Activated naive CD4-positive, alpha-beta T cell treated with anti-CD3 and anti-CD28 coated beads, Interleukin-2, amount 50 U/mL, for 24 hours (primary cell): ENCODE measurements around the gene PTPRG.

Source experiments
- H3K27ac Mint-ChIP-seq: one replicate; pipeline ENCODE4 v1.8.0; 2021; ENCODE audit warnings: mild to moderate bottlenecking, mixed read lengths
- H3K27me3 Mint-ChIP-seq: one replicate; pipeline ENCODE4 v1.8.0; 2021; ENCODE audit warnings: mixed read lengths
- H3K36me3 Mint-ChIP-seq: one replicate; pipeline ENCODE4 v1.8.0; 2021; ENCODE audit warnings: mixed read lengths
- H3K4me1 Mint-ChIP-seq: one replicate; pipeline ENCODE4 v1.8.0; 2021; ENCODE audit warnings: mixed read lengths
- H3K4me3 Mint-ChIP-seq: one replicate; pipeline ENCODE4 v1.8.0; 2021; ENCODE audit warnings: mild to moderate bottlenecking, mixed read lengths
- H3K9me3 Mint-ChIP-seq: one replicate; pipeline ENCODE4 v1.8.0; 2021; ENCODE audit warnings: mixed read lengths

The PTPRG gene

GRCh38 chr3:61938878-61939549, 377.6 kb downstream of the PTPRG start:
- Mint-ChIP-seq H3K4me1 (no peaks in the 10 kb centered on the region), H3K27ac (no peak overlapping the region), H3K4me3 (no peak overlapping the region), H3K27me3 (no peaks in the 10 kb centered on the region), H3K36me3 (no peaks in the 10 kb centered on the region), H3K9me3 (no peaks in the 10 kb centered on the region)

GRCh38 chr3:61940236-61940635, 378.9 kb downstream of the PTPRG start:
- no peak overlapping the region for H3K27ac Mint-ChIP-seq
- H3K27me3 Mint-ChIP-seq = no peaks in the 10 kb centered on the region
- no peaks in the 10 kb centered on the region for H3K9me3 Mint-ChIP-seq
- H3K36me3 Mint-ChIP-seq = no peaks in the 10 kb centered on the region
- H3K4me3 Mint-ChIP-seq = no peak overlapping the region
- H3K4me1 Mint-ChIP-seq = no peaks in the 10 kb centered on the region

DNA sequence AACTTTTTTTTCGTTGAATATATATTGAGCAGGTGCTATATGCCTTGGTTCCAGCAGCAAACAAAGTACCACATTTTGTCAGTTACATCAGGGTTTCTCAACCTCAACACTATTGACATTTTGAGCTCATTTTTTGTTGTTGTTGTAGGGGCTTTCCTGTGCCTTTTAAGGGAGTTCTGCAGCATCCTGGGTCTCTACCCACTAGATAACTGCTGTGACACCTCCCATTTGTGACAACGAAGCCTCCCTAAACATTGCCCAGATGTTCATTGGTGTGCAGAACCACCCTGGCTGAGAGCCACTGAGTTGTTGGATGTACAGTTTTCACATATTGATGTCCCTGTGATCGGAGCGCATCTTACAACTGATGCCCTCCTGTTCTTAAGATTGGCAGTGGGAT, 382.6 kb downstream of the PTPRG start:
- no peaks in the 10 kb centered on the region for H3K36me3 Mint-ChIP-seq
- H3K4me3 Mint-ChIP-seq = no peak overlapping the region
- H3K27ac Mint-ChIP-seq = no peak overlapping the region
- H3K9me3 Mint-ChIP-seq = no peaks in the 10 kb centered on the region
- no peaks in the 10 kb centered on the region for H3K27me3 Mint-ChIP-seq
- no peaks in the 10 kb centered on the region for H3K4me1 Mint-ChIP-seq

- Mint-ChIP-seq H3K9me3 (no peaks in the 10 kb centered on the region), H3K4me3 (no peak overlapping the region), H3K4me1 (no peaks in the 10 kb centered on the region), H3K27me3 (no peaks in the 10 kb centered on the region), H3K27ac (no peak overlapping the region), H3K36me3 (no peaks in the 10 kb centered on the region)
These were observed 383.4 kb downstream of the PTPRG start for GRCh38 chr3:61944726-61945125.

DNA sequence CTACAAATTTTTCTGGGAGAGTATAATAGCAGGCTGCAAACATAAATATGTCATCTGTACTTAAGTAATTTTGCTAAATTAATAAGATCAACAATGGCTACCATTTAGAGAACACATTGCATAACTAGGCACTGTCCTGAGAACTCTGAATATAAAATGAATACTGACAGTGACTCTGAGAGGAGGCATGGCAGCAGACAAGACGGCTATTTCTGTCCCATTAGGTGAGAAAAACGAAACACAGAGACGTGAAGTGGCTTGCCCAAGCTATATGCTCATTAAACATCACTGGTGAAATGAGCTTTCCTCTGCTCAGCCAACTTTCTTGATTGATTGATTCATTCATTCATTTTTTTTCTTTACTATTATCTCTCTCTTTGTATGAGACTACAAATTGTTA, 384.3 kb downstream of the PTPRG start:
- no peak overlapping the region for H3K27ac Mint-ChIP-seq
- H3K27me3 Mint-ChIP-seq = no peaks in the 10 kb centered on the region
- no peak overlapping the region for H3K4me3 Mint-ChIP-seq
- H3K9me3 Mint-ChIP-seq = no peaks in the 10 kb centered on the region
- H3K36me3 Mint-ChIP-seq = no peaks in the 10 kb centered on the region
- H3K4me1 Mint-ChIP-seq = no peaks in the 10 kb centered on the region

DNA sequence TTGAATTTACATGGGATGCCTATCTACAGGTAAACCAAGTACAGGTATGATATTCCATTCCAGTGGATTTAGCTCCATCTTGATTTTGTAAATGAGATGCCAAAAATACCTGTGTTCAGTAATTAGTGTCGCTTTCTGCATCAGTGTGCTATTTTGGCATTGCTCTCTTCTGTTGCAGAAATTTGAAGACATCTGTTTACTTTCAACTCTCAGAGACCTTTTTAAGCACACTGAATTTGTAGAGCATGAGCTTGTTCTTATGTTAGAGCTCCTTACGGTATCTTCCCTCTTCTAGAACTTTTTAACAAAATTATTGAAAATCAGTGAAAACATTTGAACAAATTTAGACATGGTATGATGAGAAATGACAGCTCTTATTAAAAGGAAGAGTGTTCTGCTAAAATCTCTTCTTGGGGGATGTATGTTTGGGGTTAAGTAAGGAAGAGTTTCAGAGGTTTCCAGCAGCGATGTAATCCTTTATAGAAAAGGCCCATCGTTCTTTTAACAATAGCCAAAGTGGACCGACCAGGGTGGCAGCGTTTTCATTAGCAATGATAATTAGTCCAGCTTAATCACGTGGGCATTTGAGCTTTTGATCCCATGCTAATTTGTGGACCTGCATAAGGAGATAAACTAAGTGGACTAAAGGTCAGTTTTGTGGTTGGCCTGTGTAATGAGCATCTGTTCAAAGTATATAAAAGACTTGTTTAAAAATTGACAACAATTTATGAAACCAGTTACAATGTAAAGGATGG, 385.4 kb downstream of the PTPRG start:
- Mint-ChIP-seq H3K4me3 (no peak overlapping the region), H3K27me3 (no peaks in the 10 kb centered on the region), H3K9me3 (no peaks in the 10 kb centered on the region), H3K4me1 (no peaks in the 10 kb centered on the region), H3K36me3 (no peaks in the 10 kb centered on the region), H3K27ac (no peak overlapping the region)

DNA sequence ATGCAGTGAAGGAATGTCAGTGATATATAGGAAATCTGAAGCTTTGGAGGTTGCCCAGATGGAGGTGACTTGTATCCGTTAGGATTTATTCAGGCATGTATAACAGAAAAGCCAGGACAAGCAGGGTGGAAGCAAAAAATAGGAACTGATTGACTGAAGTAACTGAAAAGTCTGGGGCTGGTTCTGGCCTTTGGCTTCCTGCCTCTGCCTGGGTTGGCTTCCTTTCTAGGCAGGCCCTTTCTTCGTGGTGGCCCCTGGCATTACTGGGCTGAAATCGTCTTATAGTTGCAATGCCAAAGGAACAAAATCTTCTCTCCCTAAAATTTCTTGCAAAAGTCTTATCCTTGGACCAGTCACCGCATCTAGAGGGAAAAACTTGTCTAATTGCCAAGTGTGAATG, 386.1 kb downstream of the PTPRG start:
- Mint-ChIP-seq H3K36me3 (no peaks in the 10 kb centered on the region), H3K27ac (no peak overlapping the region), H3K27me3 (no peaks in the 10 kb centered on the region), H3K4me3 (no peak overlapping the region), H3K4me1 (no peaks in the 10 kb centered on the region), H3K9me3 (no peaks in the 10 kb centered on the region)

DNA sequence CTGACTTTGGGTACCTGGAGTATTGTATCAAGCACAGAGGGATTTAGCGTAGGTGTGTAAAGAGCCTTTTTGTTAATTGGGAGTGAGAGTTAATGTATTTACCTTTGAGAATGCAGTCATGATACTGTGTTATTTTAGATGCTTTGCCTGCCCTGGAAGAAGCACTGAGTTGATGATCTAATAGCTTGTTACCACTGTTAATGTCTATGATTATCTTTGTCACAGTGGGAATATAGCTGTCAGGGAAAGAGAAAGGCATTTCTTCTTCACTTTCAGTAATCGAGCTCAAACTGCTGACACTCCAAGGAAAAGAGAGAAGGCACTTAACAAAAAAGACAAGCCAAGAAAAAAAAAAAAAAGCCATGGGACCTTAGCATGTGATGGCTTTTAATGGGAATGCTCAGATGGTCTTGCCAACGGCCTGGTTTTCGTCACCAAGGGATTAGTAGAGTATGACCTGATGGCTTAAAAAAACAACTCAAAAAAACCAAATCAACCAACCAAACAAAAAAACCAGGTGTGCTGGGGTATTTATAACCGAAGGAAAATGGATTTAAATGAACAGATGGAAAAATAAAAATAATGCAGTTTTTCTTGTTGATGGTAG, 387.4 kb downstream of the PTPRG start:
- Mint-ChIP-seq H3K27me3 (no peaks in the 10 kb centered on the region), H3K9me3 (no peaks in the 10 kb centered on the region), H3K27ac (no peak overlapping the region), H3K4me3 (no peak overlapping the region), H3K36me3 (no peaks in the 10 kb centered on the region), H3K4me1 (no peaks in the 10 kb centered on the region)

- no peak overlapping the region for H3K27ac Mint-ChIP-seq
- no peaks in the 10 kb centered on the region for H3K36me3 Mint-ChIP-seq
- H3K4me1 Mint-ChIP-seq = no peaks in the 10 kb centered on the region
- H3K4me3 Mint-ChIP-seq = no peak overlapping the region
- peaks cover 2% of the 10 kb centered on the region for H3K27me3 Mint-ChIP-seq
- no peaks in the 10 kb centered on the region for H3K9me3 Mint-ChIP-seq
These were observed 392.7 kb downstream of the PTPRG start for GRCh38 chr3:61954097-61954540.

GRCh38 chr3:61955483-61955882, 394.1 kb downstream of the PTPRG start:
- no peaks in the 10 kb centered on the region for H3K9me3 Mint-ChIP-seq
- H3K36me3 Mint-ChIP-seq = no peaks in the 10 kb centered on the region
- H3K4me3 Mint-ChIP-seq = no peak overlapping the region
- H3K4me1 Mint-ChIP-seq = no peaks in the 10 kb centered on the region
- H3K27me3 Mint-ChIP-seq = peaks cover 2% of the 10 kb centered on the region
- no peak overlapping the region for H3K27ac Mint-ChIP-seq

DNA sequence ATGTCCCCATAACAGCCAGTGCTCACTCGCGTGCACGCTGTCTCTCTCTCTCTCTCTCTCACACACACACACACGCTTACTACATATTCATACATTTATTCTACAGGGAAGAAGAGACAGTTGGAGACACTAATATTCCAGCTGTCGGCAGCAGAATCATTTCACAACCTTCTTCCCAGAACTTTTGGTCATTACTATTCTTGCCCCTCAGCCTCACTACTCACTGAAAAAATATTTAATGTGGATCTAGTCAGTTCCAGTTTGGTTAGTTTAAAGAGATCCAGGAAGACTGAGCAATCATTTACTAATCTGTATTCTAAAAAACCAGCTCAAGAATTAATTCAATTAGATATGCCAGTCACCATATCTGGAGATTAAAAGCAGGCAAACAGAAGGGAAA, 394.9 kb downstream of the PTPRG start:
- Mint-ChIP-seq H3K27ac (no peak overlapping the region), H3K4me3 (no peak overlapping the region), H3K4me1 (no peaks in the 10 kb centered on the region), H3K27me3 (peaks cover 2% of the 10 kb centered on the region), H3K9me3 (no peaks in the 10 kb centered on the region), H3K36me3 (no peaks in the 10 kb centered on the region)

DNA sequence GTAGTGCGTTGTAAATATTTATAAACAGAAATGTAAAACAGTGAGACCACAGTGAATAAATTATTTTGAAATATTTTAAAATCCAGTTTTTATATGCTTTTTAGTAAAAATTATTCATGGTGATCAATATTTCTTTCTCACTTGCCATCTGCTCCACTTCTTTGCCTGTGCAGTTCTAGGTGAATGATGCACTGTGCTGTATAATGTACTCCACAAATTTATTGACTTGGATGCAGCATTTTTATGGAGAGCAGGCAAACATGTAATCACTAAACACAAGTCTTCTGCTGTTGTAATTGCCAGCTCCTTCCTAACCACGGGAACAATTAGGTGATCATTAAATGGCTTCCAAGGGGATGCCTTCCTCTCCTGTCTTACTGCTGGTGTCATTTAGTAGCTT, 395.9 kb downstream of the PTPRG start:
- no peak overlapping the region for H3K4me3 Mint-ChIP-seq
- H3K27ac Mint-ChIP-seq = no peak overlapping the region
- peaks cover 2% of the 10 kb centered on the region for H3K27me3 Mint-ChIP-seq
- no peaks in the 10 kb centered on the region for H3K36me3 Mint-ChIP-seq
- H3K9me3 Mint-ChIP-seq = no peaks in the 10 kb centered on the region
- no peaks in the 10 kb centered on the region for H3K4me1 Mint-ChIP-seq

DNA sequence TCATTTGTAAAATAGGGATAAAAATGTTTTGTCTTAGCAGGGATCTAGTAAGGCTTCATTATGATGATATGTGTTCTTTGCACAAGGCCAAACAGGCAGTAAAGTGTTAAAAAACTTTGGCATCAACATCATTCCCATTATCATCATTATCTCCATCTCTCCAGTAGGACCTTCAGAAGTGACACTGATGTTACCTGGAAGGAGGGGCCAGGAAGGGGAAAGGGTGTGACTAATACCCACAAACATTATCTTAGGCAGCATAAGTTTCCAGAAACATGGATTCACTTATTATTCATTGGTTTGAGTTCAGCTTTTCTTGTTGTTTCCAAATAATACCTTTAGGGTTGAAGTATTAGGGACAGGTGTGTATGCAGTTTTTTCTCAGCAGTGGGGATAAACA, 399.6 kb downstream of the PTPRG start:
- no peak overlapping the region for H3K4me3 Mint-ChIP-seq
- peaks cover 2% of the 10 kb centered on the region for H3K27me3 Mint-ChIP-seq
- no peak overlapping the region for H3K27ac Mint-ChIP-seq
- H3K36me3 Mint-ChIP-seq = no peaks in the 10 kb centered on the region
- H3K9me3 Mint-ChIP-seq = no peaks in the 10 kb centered on the region
- H3K4me1 Mint-ChIP-seq = no peaks in the 10 kb centered on the region

DNA sequence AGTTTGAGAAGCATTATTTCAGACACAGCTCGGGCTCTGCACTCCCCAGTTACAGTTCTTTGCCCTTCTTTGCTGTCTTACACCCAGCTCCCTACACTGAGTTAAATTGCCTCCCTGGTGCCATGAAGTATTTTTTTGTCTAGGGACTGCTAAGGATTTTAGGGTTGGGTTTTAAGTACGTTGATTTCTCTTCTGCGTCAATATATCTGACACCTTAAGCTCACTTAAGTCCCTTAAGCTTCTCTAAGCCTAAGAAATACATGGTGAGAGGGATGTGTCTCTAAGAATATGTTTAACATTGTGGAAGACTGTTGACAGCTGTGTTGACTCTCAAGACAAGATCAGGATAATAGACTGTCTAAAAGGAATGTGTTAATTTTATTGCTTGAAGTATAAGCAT, 400.5 kb downstream of the PTPRG start:
- Mint-ChIP-seq H3K4me1 (no peaks in the 10 kb centered on the region), H3K4me3 (no peak overlapping the region), H3K36me3 (no peaks in the 10 kb centered on the region), H3K9me3 (no peaks in the 10 kb centered on the region), H3K27ac (no peak overlapping the region), H3K27me3 (peaks cover 2% of the 10 kb centered on the region)

DNA sequence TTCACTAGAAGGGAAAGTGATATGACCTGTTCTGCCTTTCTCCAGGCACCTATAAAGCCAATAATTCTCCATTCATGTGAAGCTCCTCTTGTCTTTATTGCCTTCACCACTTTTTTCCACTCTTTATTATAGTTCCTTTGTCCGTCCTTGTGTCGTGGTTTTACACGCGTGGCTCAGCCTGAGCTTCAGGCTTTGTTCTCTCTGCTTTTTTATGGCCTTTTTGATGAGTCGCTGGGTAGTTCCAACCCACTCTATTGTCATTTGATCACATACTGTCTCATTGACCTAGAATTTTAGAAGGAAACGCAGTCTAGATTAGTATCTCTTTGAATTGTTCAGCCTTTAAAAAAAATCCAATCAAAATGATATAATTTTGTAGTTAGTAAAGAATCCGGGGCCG, 403.2 kb downstream of the PTPRG start:
- H3K9me3 Mint-ChIP-seq = no peaks in the 10 kb centered on the region
- H3K4me3 Mint-ChIP-seq = no peak overlapping the region
- no peaks in the 10 kb centered on the region for H3K36me3 Mint-ChIP-seq
- H3K27me3 Mint-ChIP-seq = peaks cover 1% of the 10 kb centered on the region
- no peaks in the 10 kb centered on the region for H3K4me1 Mint-ChIP-seq
- H3K27ac Mint-ChIP-seq = no peak overlapping the region

- Mint-ChIP-seq H3K9me3 (no peaks in the 10 kb centered on the region), H3K4me3 (no peak overlapping the region), H3K36me3 (no peaks in the 10 kb centered on the region), H3K27me3 (peaks cover 1% of the 10 kb centered on the region), H3K27ac (no peak overlapping the region), H3K4me1 (no peaks in the 10 kb centered on the region)
These were observed 404.4 kb downstream of the PTPRG start for GRCh38 chr3:61965770-61966131.
